ENCODE data around the gene CINP. TPM values are rescaled to one million over a fixed set of nuclear protein-coding genes. Genes with fewer than 3 reads are reported as not detected.
A peak's percentile ranks its signal among the peaks of the same experiment; 100 is the strongest.

CINP gene
- total and polyA plus RNA-seq, 2 of the 13 experiments (the other 11 are each of a cell fraction or from before 2014, with no cell fraction given), result 32.8 to 42.8 TPM

DNA sequence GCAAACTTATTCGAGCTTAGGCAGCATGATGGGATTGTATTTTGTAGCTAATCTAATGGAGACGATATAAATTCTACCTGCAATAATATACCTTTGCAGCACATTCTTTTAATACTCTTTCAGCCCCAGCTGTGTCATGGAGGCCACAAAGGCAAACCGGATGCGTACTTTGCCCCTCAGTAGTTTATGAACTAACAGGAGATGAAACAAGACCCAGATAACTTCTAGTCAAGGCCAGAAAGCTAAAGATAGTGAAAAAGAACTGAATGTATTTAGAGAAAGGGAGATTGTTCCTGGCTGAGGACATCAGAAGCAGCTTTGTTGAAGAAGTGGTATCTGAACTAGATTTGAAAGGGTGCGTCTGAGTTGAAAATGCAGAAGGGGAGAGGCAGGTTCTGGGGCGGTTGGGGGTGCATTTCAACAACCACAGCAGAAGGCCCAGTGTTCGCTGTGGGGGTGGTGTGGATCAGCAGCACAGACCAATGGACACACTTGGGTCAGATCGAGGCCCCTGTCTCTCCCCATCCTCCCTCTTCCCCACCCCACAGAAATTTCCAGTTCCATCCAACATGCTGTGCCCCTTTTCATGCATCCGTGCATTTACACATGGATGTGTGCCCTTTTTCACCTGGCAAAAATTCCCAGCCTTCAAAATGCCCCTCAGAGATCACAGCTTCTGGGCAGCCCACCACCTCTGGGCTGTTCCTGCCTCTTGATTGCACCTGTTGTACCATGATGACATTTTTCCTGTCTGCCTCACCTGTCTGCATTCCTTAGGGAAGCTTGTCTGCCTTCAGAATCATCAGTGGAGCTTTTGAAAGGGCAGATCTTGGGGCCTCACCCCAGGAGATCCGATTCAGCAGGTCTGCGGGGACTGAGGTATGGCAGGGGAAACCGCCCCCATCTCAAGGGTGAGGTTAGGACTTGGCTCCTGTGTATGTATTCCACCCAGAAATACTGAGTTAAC lies 41.0 kb downstream of the CINP start (continued):
- no peak for TF ChIP-seq NCOA5 (CRISPR knock-in tag; IDR thresholded peaks at IDR 0.05)
- no peak; the same call in none of the 2 replicates for TF ChIP-seq HDAC1 (CRISPR knock-in tag; IDR thresholded peaks at IDR 0.05)
- TF ChIP-seq, protein P1, sequence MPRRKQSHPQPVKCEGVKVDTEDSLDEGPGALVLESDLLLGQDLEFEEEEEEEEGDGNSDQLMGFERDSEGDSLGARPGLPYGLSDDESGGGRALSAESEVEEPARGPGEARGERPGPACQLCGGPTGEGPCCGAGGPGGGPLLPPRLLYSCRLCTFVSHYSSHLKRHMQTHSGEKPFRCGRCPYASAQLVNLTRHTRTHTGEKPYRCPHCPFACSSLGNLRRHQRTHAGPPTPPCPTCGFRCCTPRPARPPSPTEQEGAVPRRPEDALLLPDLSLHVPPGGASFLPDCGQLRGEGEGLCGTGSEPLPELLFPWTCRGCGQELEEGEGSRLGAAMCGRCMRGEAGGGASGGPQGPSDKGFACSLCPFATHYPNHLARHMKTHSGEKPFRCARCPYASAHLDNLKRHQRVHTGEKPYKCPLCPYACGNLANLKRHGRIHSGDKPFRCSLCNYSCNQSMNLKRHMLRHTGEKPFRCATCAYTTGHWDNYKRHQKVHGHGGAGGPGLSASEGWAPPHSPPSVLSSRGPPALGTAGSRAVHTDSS (CRISPR knock-in tag; conservative IDR thresholded peaks at IDR 0.05), result no peak
- no peak for TF ChIP-seq ZNF615 (CRISPR knock-in tag; IDR thresholded peaks at IDR 0.05; ENCODE audit: borderline replicate concordance)
- TF ChIP-seq MED13 (CRISPR knock-in tag; IDR thresholded peaks at IDR 0.05), result 0 out of 2 replicates have a peak, but pooled peaks have one; percentile 40
- TF ChIP-seq NR2F1 (CRISPR knock-in tag; IDR thresholded peaks at IDR 0.05), result no peak
- peak; percentile 17 for TF ChIP-seq RBFOX2 (IDR thresholded peaks at IDR 0.05; ENCODE audit: low read depth, low read length)
- TF ChIP-seq, protein P2, sequence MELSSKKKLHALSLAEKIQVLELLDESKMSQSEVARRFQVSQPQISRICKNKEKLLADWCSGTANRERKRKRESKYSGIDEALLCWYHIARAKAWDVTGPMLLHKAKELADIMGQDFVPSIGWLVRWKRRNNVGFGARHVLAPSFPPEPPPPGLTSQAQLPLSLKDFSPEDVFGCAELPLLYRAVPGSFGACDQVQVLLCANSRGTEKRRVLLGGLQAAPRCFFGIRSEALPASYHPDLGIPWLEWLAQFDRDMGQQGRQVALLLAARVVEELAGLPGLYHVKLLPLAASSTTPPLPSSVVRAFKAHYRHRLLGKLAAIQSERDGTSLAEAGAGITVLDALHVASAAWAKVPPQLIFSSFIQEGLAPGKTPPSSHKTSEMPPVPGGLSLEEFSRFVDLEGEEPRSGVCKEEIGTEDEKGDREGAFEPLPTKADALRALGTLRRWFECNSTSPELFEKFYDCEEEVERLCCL (CRISPR knock-in tag; IDR thresholded peaks at IDR 0.05; ENCODE audit: borderline replicate concordance), result no peak
- TF ChIP-seq ZSCAN21 (CRISPR knock-in tag; IDR thresholded peaks at IDR 0.05; ENCODE audit: borderline replicate concordance), result peak; percentile 50; the same call in 1 of the 2 replicates
- TF ChIP-seq, protein P3, sequence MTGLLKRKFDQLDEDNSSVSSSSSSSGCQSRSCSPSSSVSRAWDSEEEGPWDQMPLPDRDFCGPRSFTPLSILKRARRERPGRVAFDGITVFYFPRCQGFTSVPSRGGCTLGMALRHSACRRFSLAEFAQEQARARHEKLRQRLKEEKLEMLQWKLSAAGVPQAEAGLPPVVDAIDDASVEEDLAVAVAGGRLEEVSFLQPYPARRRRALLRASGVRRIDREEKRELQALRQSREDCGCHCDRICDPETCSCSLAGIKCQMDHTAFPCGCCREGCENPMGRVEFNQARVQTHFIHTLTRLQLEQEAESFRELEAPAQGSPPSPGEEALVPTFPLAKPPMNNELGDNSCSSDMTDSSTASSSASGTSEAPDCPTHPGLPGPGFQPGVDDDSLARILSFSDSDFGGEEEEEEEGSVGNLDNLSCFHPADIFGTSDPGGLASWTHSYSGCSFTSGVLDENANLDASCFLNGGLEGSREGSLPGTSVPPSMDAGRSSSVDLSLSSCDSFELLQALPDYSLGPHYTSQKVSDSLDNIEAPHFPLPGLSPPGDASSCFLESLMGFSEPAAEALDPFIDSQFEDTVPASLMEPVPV (CRISPR knock-in tag; IDR thresholded peaks at IDR 0.05), result 0 out of 2 replicates have a peak, but pooled peaks have one; percentile 20
- TF ChIP-seq, protein P4, sequence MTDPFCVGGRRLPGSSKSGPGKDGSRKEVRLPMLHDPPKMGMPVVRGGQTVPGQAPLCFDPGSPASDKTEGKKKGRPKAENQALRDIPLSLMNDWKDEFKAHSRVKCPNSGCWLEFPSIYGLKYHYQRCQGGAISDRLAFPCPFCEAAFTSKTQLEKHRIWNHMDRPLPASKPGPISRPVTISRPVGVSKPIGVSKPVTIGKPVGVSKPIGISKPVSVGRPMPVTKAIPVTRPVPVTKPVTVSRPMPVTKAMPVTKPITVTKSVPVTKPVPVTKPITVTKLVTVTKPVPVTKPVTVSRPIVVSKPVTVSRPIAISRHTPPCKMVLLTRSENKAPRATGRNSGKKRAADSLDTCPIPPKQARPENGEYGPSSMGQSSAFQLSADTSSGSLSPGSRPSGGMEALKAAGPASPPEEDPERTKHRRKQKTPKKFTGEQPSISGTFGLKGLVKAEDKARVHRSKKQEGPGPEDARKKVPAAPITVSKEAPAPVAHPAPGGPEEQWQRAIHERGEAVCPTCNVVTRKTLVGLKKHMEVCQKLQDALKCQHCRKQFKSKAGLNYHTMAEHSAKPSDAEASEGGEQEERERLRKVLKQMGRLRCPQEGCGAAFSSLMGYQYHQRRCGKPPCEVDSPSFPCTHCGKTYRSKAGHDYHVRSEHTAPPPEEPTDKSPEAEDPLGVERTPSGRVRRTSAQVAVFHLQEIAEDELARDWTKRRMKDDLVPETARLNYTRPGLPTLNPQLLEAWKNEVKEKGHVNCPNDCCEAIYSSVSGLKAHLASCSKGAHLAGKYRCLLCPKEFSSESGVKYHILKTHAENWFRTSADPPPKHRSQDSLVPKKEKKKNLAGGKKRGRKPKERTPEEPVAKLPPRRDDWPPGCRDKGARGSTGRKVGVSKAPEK (CRISPR knock-in tag; IDR thresholded peaks at IDR 0.05; ENCODE audit: borderline replicate concordance), result no peak
- no peak for TF ChIP-seq ZC3H13 (CRISPR knock-in tag; IDR thresholded peaks at IDR 0.05)
- no peak for TF ChIP-seq TBX3 (IDR thresholded peaks at IDR 0.05; ENCODE audit: borderline replicate concordance)
- TF ChIP-seq, protein P5, sequence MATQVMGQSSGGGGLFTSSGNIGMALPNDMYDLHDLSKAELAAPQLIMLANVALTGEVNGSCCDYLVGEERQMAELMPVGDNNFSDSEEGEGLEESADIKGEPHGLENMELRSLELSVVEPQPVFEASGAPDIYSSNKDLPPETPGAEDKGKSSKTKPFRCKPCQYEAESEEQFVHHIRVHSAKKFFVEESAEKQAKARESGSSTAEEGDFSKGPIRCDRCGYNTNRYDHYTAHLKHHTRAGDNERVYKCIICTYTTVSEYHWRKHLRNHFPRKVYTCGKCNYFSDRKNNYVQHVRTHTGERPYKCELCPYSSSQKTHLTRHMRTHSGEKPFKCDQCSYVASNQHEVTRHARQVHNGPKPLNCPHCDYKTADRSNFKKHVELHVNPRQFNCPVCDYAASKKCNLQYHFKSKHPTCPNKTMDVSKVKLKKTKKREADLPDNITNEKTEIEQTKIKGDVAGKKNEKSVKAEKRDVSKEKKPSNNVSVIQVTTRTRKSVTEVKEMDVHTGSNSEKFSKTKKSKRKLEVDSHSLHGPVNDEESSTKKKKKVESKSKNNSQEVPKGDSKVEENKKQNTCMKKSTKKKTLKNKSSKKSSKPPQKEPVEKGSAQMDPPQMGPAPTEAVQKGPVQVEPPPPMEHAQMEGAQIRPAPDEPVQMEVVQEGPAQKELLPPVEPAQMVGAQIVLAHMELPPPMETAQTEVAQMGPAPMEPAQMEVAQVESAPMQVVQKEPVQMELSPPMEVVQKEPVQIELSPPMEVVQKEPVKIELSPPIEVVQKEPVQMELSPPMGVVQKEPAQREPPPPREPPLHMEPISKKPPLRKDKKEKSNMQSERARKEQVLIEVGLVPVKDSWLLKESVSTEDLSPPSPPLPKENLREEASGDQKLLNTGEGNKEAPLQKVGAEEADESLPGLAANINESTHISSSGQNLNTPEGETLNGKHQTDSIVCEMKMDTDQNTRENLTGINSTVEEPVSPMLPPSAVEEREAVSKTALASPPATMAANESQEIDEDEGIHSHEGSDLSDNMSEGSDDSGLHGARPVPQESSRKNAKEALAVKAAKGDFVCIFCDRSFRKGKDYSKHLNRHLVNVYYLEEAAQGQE (IDR thresholded peaks at IDR 0.05; ENCODE audit: borderline replicate concordance in 1 of 2, low read depth in 1 of 2, low read length in 2 of 2), result peak in 1 of 2 experiments; percentile 55; a peak in 1 of 4 replicates
- 0 out of 2 replicates have a peak, but pooled peaks have one; percentile 19 for TF ChIP-seq ZNF350 (CRISPR knock-in tag; IDR thresholded peaks at IDR 0.05; ENCODE audit: borderline replicate concordance, low read depth)
